ENCODE results near the gene CAPN13. TPM values are rescaled to one million over a fixed set of nuclear protein-coding genes. Genes with fewer than 3 reads are reported as not detected.

The CAPN13 gene
- total and polyA plus RNA-seq, 2 experiments from 2014 or later = not detected

GRCh38 chr2:30677861-30678385, 129.3 kb downstream of the CAPN13 start:
- H3K27ac ChIP-seq = no peak overlapping the region
- no peak for TF ChIP-seq CTCF (IDR thresholded peaks at IDR 0.05; ENCODE audit: low read depth, low read length)
- DNase-seq (ENCODE audit: low read depth in 1 of 2, low spot score in 1 of 2) = no peak
- H3K27me3 ChIP-seq = no peaks in the 10 kb centered on the region
- no peaks in the 10 kb centered on the region for H3K9me3 ChIP-seq (ENCODE audit: low read depth)
- H3K4me1 ChIP-seq (ENCODE audit: low read depth) = no peaks in the 10 kb centered on the region
- H3K4me3 ChIP-seq = no peak overlapping the region
- H3K36me3 ChIP-seq = no peaks in the 10 kb centered on the region

GRCh38 chr2:30677231-30677630, 130.0 kb downstream of the CAPN13 start:
- H3K27ac ChIP-seq = no peak overlapping the region
- H3K4me3 ChIP-seq = no peak overlapping the region
- no peaks in the 10 kb centered on the region for H3K4me1 ChIP-seq (ENCODE audit: low read depth)
- no peak for DNase-seq (ENCODE audit: low read depth in 1 of 2, low spot score in 1 of 2)
- H3K27me3 ChIP-seq = no peaks in the 10 kb centered on the region
- H3K9me3 ChIP-seq (ENCODE audit: low read depth) = no peaks in the 10 kb centered on the region
- no peaks in the 10 kb centered on the region for H3K36me3 ChIP-seq
- TF ChIP-seq CTCF (IDR thresholded peaks at IDR 0.05; ENCODE audit: low read depth, low read length) = no peak

- no peaks in the 10 kb centered on the region for H3K9me3 ChIP-seq (ENCODE audit: low read depth)
- H3K4me3 ChIP-seq = no peak overlapping the region
- no peaks in the 10 kb centered on the region for H3K4me1 ChIP-seq (ENCODE audit: low read depth)
- no peaks in the 10 kb centered on the region for H3K27me3 ChIP-seq
- no peaks in the 10 kb centered on the region for H3K36me3 ChIP-seq
- no peak overlapping the region for H3K27ac ChIP-seq
- no peak for TF ChIP-seq CTCF (IDR thresholded peaks at IDR 0.05; ENCODE audit: low read depth, low read length)
- no peak for DNase-seq (ENCODE audit: low read depth in 1 of 2, low spot score in 1 of 2)
Measured at GRCh38 chr2:30675758-30676157, 131.5 kb downstream of the CAPN13 start.

GRCh38 chr2:30673127-30673526, 134.1 kb downstream of the CAPN13 start:
- Histone ChIP-seq H3K27ac (no peak overlapping the region), H3K9me3 (ENCODE audit: low read depth) (no peaks in the 10 kb centered on the region), H3K27me3 (no peaks in the 10 kb centered on the region), H3K4me1 (ENCODE audit: low read depth) (no peaks in the 10 kb centered on the region), H3K36me3 (no peaks in the 10 kb centered on the region), H3K4me3 (no peak overlapping the region)
- DNase-seq (ENCODE audit: low read depth in 1 of 2, low spot score in 1 of 2) = no peak
- TF ChIP-seq CTCF (IDR thresholded peaks at IDR 0.05; ENCODE audit: low read depth, low read length) = no peak

Measured in cardiac muscle cell (in vitro differentiated cells and primary cell).